PFSK-1 (cell line): Measurements from ENCODE around the gene POC1A.

Source experiments
- FOXP2 ChIP-seq: optimal IDR thresholded peaks from 2 replicates; pipeline ENCODE3; 2011; ENCODE audit warnings: borderline replicate concordance, control low read depth, inconsistent platforms; ENCODE audit not compliant: insufficient read depth; ENCODE audit errors: extremely low read length, extremely low read depth
- POLR2AphosphoS5 ChIP-seq: IDR thresholded peaks from 2 replicates; pipeline ENCODE4 v1.6.1; 2012; ENCODE audit warnings: low read depth, mild to moderate bottlenecking, control low read depth, low read length, moderate library complexity
- TF ChIP-seq, protein P1 (sequence below), 2 experiments: IDR thresholded peaks; 2 replicates each; pipeline versions ENCODE4 v1.6.1 to v1.8.0; 2011 to 2012; ENCODE audit warnings: low read depth in 2 of 2, low read length in 2 of 2, control low read depth in 1 of 2, inconsistent platforms in 1 of 2, mild to moderate bottlenecking in 1 of 2, moderate library complexity in 1 of 2; ENCODE audit not compliant: insufficient read depth in 1 of 2

DNA sequence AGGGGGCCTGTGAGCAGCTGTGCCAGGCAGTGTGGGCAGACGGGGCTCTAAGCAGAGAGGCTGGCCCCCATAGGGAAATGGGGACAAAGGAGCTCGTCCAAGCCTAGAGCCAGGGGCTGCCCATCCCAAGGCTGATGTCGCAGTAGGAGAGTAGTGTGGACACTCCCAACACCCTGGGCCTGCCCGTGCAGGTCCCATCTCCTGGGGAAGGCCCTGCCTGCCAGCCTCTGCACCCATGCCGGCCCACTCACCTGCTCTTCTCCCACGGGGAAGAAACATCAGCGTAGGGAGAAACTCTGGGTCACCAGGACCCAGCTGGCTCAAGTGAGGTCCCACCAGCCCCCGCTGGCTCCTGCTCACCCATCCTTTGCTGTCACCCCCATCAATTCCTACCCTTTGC, 87.2 kb downstream of the POC1A start:
- TF ChIP-seq, protein P1, sequence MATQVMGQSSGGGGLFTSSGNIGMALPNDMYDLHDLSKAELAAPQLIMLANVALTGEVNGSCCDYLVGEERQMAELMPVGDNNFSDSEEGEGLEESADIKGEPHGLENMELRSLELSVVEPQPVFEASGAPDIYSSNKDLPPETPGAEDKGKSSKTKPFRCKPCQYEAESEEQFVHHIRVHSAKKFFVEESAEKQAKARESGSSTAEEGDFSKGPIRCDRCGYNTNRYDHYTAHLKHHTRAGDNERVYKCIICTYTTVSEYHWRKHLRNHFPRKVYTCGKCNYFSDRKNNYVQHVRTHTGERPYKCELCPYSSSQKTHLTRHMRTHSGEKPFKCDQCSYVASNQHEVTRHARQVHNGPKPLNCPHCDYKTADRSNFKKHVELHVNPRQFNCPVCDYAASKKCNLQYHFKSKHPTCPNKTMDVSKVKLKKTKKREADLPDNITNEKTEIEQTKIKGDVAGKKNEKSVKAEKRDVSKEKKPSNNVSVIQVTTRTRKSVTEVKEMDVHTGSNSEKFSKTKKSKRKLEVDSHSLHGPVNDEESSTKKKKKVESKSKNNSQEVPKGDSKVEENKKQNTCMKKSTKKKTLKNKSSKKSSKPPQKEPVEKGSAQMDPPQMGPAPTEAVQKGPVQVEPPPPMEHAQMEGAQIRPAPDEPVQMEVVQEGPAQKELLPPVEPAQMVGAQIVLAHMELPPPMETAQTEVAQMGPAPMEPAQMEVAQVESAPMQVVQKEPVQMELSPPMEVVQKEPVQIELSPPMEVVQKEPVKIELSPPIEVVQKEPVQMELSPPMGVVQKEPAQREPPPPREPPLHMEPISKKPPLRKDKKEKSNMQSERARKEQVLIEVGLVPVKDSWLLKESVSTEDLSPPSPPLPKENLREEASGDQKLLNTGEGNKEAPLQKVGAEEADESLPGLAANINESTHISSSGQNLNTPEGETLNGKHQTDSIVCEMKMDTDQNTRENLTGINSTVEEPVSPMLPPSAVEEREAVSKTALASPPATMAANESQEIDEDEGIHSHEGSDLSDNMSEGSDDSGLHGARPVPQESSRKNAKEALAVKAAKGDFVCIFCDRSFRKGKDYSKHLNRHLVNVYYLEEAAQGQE (IDR thresholded peaks at IDR 0.05; ENCODE audit: insufficient read depth in 1 of 2, low read depth in 2 of 2, low read length in 2 of 2), result no peak
- TF ChIP-seq POLR2AphosphoS5 (no peak), FOXP2 (no peak)
